Activated effector memory CD4-positive, alpha-beta T cell treated with Interleukin-2 at 50 U/mL for 16 hours (primary cell): ENCODE measurements around the gene SHBG.
"Not testable (repeated sequence)": the region's sequence is repeated elsewhere in the genome, so short reads cannot be mapped to it uniquely, and the experiment has no call there.

Source experiments
- DNase-seq: peaks from one replicate; pipeline ENCODE4 v3.0.0-alpha.2; 2020

The SHBG gene

GRCh38 chr17:7612294-7612640 is 17.7 kb upstream of the SHBG start:
- DNase-seq = no peak

- no peak for DNase-seq
Measured at GRCh38 chr17:7613769-7614424, 16.0 kb upstream of the SHBG start.

- DNase-seq = peak; percentile 99
Measured at GRCh38 chr17:7614425-7615264, 15.3 kb upstream of the SHBG start, which contains the start of gene FXR2. FXR2 (minus strand) TSS chr17:7614897; CDS start chr17:7614532, 365 bp downstream.

GRCh38 chr17:7615265-7615747 is 14.6 kb upstream of the SHBG start:
- no peak for DNase-seq

- no peak for DNase-seq
Measured at GRCh38 chr17:7618608-7619007, 11.3 kb upstream of the SHBG start.

- DNase-seq = no peak
Measured at GRCh38 chr17:7620835-7621234, 9.1 kb upstream of the SHBG start.

GRCh38 chr17:7623661-7624060 is 6.3 kb upstream of the SHBG start:
- DNase-seq = no peak

- DNase-seq = not testable (repeated sequence)
Measured at GRCh38 chr17:7625749-7626148, 4.2 kb upstream of the SHBG start.

- DNase-seq = no peak
Measured at GRCh38 chr17:7626307-7626706, 3.6 kb upstream of the SHBG start.

GRCh38 chr17:7626956-7627249 is 3.0 kb upstream of the SHBG start:
- DNase-seq = no peak

- peak; percentile 76 for DNase-seq
Measured at GRCh38 chr17:7627250-7628121, 2.4 kb upstream of the SHBG start, which contains the start of gene SAT2. SAT2 (minus strand) TSS chr17:7627821; CDS start chr17:7627635, 186 bp downstream.

GRCh38 chr17:7631398-7632380 is 1.8 kb downstream of the SHBG start:
- DNase-seq = no peak

- DNase-seq = no peak
Measured at GRCh38 chr17:7632492-7632894, 2.6 kb downstream of the SHBG start.

GRCh38 chr17:7633093-7633492 is 3.2 kb downstream of the SHBG start:
- no peak for DNase-seq

GRCh38 chr17:7634384-7634783 is 4.4 kb downstream of the SHBG start:
- no peak for DNase-seq

GRCh38 chr17:7636163-7636562 is 6.2 kb downstream of the SHBG start:
- DNase-seq = no peak

- DNase-seq = no peak
Measured at GRCh38 chr17:7640783-7641182, 10.8 kb downstream of the SHBG start.

- DNase-seq = not testable (repeated sequence)
Measured at GRCh38 chr17:7641635-7642034, 11.7 kb downstream of the SHBG start.

GRCh38 chr17:7644775-7645174 is 14.8 kb downstream of the SHBG start:
- no peak for DNase-seq

- DNase-seq = no peak
Measured at GRCh38 chr17:7646457-7646856, 16.5 kb downstream of the SHBG start.

GRCh38 chr17:7647018-7647417 is 17.1 kb downstream of the SHBG start:
- DNase-seq = no peak

GRCh38 chr17:7650509-7651096 is 20.7 kb downstream of the SHBG start, which contains the start of gene ATP1B2:
ATP1B2 (plus strand) TSS chr17:7650926; CDS start chr17:7651519, 593 bp downstream.
- peak; percentile 57 for DNase-seq
